ENCODE data around the gene CTSS. TPM values are rescaled to one million over a fixed set of nuclear protein-coding genes. Genes with fewer than 3 reads are reported as not detected.

CTSS gene
- total and polyA plus RNA-seq, 2 experiments from 2014 or later: 1.0 to 2.5 TPM

- in situ Hi-C loops (cut with MboI): no loop called here
- H3K36me3 ChIP-seq (ENCODE audit: low read depth): no peaks in the 10 kb centered on the region
- no peaks in the 10 kb centered on the region for H3K9me2 ChIP-seq (ENCODE audit: insufficient read depth)
- H3K9me3 ChIP-seq (ENCODE audit: low read depth): no peaks in the 10 kb centered on the region
- peaks cover 9% of the 10 kb centered on the region; the same call in 1 of the 2 replicates for H3F3A ChIP-seq (ENCODE audit: insufficient read depth)
- 98 to 100% methylated on average over 2 of the region's 2 CpGs for WGBS, 2 experiments (ENCODE audit: low coverage in 1 of 2, low lambda C conversion rate in 2 of 2, missing lambda C conversion rate in 2 of 2)
- peaks cover 15% of the 10 kb centered on the region for H3K4me1 ChIP-seq (ENCODE audit: insufficient read depth)
- no peak overlapping the region for H2AFZ ChIP-seq
- H3K27me3 ChIP-seq (replicated peaks; ENCODE audit: insufficient read depth): no peaks in the 10 kb centered on the region
- no peak overlapping the region for H3K27ac ChIP-seq
- no peak overlapping the region for H3K9ac ChIP-seq
- TF ChIP-seq EZH2phosphoT487 (IDR thresholded peaks at IDR 0.05; ENCODE audit: insufficient read depth, low read depth) (no peak), EZH2 (IDR thresholded peaks at IDR 0.05; ENCODE audit: insufficient read depth, poor library complexity, severe bottlenecking) (no peak)
- H3K4me3 ChIP-seq: no peak overlapping the region
- no peaks in the 10 kb centered on the region for H4K20me1 ChIP-seq (ENCODE audit: insufficient read depth)
- H3K79me2 ChIP-seq (ENCODE audit: insufficient read depth): no peaks in the 10 kb centered on the region
- no peak for DNase-seq
- H3K4me2 ChIP-seq (ENCODE audit: unreplicated experiment): no peak overlapping the region
Measured at GRCh38 chr1:150762552-150762951, 3.0 kb downstream of the CTSS start.

GRCh38 chr1:150761801-150762200 is 3.8 kb downstream of the CTSS start:
- TF ChIP-seq EZH2 (IDR thresholded peaks at IDR 0.05; ENCODE audit: insufficient read depth, poor library complexity, severe bottlenecking): no peak
- no peak for TF ChIP-seq EZH2phosphoT487 (IDR thresholded peaks at IDR 0.05; ENCODE audit: insufficient read depth, low read depth)
- Histone ChIP-seq H3K27ac (no peak overlapping the region), H3K9me3 (ENCODE audit: low read depth) (no peaks in the 10 kb centered on the region), H3K36me3 (ENCODE audit: low read depth) (no peaks in the 10 kb centered on the region), H3K4me1 (ENCODE audit: insufficient read depth) (peaks cover 15% of the 10 kb centered on the region), H2AFZ (no peak overlapping the region), H3K4me3 (no peak overlapping the region), H3K4me2 (ENCODE audit: unreplicated experiment) (no peak overlapping the region), H3K79me2 (ENCODE audit: insufficient read depth) (no peaks in the 10 kb centered on the region), H3F3A (ENCODE audit: insufficient read depth) (peaks cover 9% of the 10 kb centered on the region; the same call in 1 of the 2 replicates), H3K27me3 (replicated peaks; ENCODE audit: insufficient read depth) (no peaks in the 10 kb centered on the region), H3K9me2 (ENCODE audit: insufficient read depth) (no peaks in the 10 kb centered on the region), H3K9ac (no peak overlapping the region), H4K20me1 (ENCODE audit: insufficient read depth) (no peaks in the 10 kb centered on the region)
- DNase-seq: no peak
- WGBS, 2 experiments (ENCODE audit: low coverage in 1 of 2, low lambda C conversion rate in 2 of 2, missing lambda C conversion rate in 2 of 2): 98 to 100% methylated on average over 1 of the region's 1 CpG
- in situ Hi-C loops (cut with MboI): no loop called here

- Histone ChIP-seq H3K27me3 (replicated peaks; ENCODE audit: insufficient read depth) (no peaks in the 10 kb centered on the region), H3K27ac (no peak overlapping the region), H3F3A (ENCODE audit: insufficient read depth) (peaks cover 8% of the 10 kb centered on the region; the same call in 1 of the 2 replicates), H3K4me1 (ENCODE audit: insufficient read depth) (peaks cover 8% of the 10 kb centered on the region), H3K9ac (no peak overlapping the region), H3K9me2 (ENCODE audit: insufficient read depth) (no peaks in the 10 kb centered on the region), H4K20me1 (ENCODE audit: insufficient read depth) (no peaks in the 10 kb centered on the region), H3K4me2 (ENCODE audit: unreplicated experiment) (no peak overlapping the region), H2AFZ (no peak overlapping the region), H3K79me2 (ENCODE audit: insufficient read depth) (no peaks in the 10 kb centered on the region), H3K36me3 (ENCODE audit: low read depth) (no peaks in the 10 kb centered on the region), H3K9me3 (ENCODE audit: low read depth) (no peaks in the 10 kb centered on the region), H3K4me3 (no peak overlapping the region)
- 95 to 96% methylated on average over 3 of the region's 3 CpGs for WGBS, 2 experiments (ENCODE audit: low coverage in 1 of 2, low lambda C conversion rate in 2 of 2, missing lambda C conversion rate in 2 of 2)
- no peak for TF ChIP-seq EZH2 (IDR thresholded peaks at IDR 0.05; ENCODE audit: insufficient read depth, poor library complexity, severe bottlenecking)
- TF ChIP-seq EZH2phosphoT487 (IDR thresholded peaks at IDR 0.05; ENCODE audit: insufficient read depth, low read depth): no peak
- in situ Hi-C loops (cut with MboI): no loop called here
- no peak for DNase-seq
Measured at GRCh38 chr1:150760013-150760412, 5.6 kb downstream of the CTSS start.

- no peak for DNase-seq
- no peaks in the 10 kb centered on the region for H3K9me3 ChIP-seq (ENCODE audit: low read depth)
- no peak overlapping the region for H3K4me2 ChIP-seq (ENCODE audit: unreplicated experiment)
- 90 to 92% methylated on average over 2 of the region's 2 CpGs for WGBS, 2 experiments (ENCODE audit: low coverage in 1 of 2, low lambda C conversion rate in 2 of 2, missing lambda C conversion rate in 2 of 2)
- no peak overlapping the region for H3K4me3 ChIP-seq
- H3K27ac ChIP-seq: no peak overlapping the region
- H2AFZ ChIP-seq: no peak overlapping the region
- H4K20me1 ChIP-seq (ENCODE audit: insufficient read depth): no peaks in the 10 kb centered on the region
- H3K79me2 ChIP-seq (ENCODE audit: insufficient read depth): no peaks in the 10 kb centered on the region
- H3K36me3 ChIP-seq (ENCODE audit: low read depth): no peaks in the 10 kb centered on the region
- no peak for TF ChIP-seq EZH2phosphoT487 (IDR thresholded peaks at IDR 0.05; ENCODE audit: insufficient read depth, low read depth)
- no peak for TF ChIP-seq EZH2 (IDR thresholded peaks at IDR 0.05; ENCODE audit: insufficient read depth, poor library complexity, severe bottlenecking)
- H3K4me1 ChIP-seq (ENCODE audit: insufficient read depth): no peaks in the 10 kb centered on the region
- no peaks in the 10 kb centered on the region for H3K9me2 ChIP-seq (ENCODE audit: insufficient read depth)
- no peaks in the 10 kb centered on the region for H3K27me3 ChIP-seq (replicated peaks; ENCODE audit: insufficient read depth)
- no peaks in the 10 kb centered on the region for H3F3A ChIP-seq (ENCODE audit: insufficient read depth)
- in situ Hi-C loops (cut with MboI): no loop called here
- H3K9ac ChIP-seq: no peak overlapping the region
Measured at GRCh38 chr1:150753416-150753815, 12.2 kb downstream of the CTSS start.

DNA sequence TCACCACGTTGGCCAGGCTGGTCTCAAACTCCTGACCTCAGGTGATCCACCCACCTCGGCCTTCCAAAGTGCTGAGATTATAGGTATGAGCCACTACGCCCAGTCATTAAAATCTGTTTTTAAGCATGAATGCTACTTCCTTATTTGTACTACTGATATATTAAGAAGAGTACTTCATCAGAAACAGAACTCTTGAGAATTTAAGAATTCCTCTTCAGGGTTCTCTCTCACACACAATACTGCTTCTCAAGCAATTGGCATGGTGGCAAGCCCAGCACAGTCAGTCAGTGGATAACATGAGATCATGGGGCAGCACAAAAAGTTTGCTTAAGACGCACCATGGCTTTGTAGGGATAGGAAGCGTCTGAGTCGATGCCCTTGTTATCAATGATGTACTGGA is 14.1 kb downstream of the CTSS start:
- 84% methylated on average over 6 of the region's 6 CpGs for WGBS, 2 experiments (ENCODE audit: low coverage in 1 of 2, low lambda C conversion rate in 2 of 2, missing lambda C conversion rate in 2 of 2)
- Histone ChIP-seq H4K20me1 (ENCODE audit: insufficient read depth) (no peaks in the 10 kb centered on the region), H3K4me1 (ENCODE audit: insufficient read depth) (no peaks in the 10 kb centered on the region), H3K36me3 (ENCODE audit: low read depth) (no peaks in the 10 kb centered on the region), H3K79me2 (ENCODE audit: insufficient read depth) (no peaks in the 10 kb centered on the region), H3K9me2 (ENCODE audit: insufficient read depth) (no peaks in the 10 kb centered on the region), H3K4me2 (ENCODE audit: unreplicated experiment) (no peak overlapping the region), H3K27me3 (replicated peaks; ENCODE audit: insufficient read depth) (no peaks in the 10 kb centered on the region), H3K9me3 (ENCODE audit: low read depth) (no peaks in the 10 kb centered on the region), H3K4me3 (no peak overlapping the region), H3K27ac (no peak overlapping the region), H3K9ac (no peak overlapping the region), H3F3A (ENCODE audit: insufficient read depth) (no peaks in the 10 kb centered on the region), H2AFZ (no peak overlapping the region)
- no peak for TF ChIP-seq EZH2phosphoT487 (IDR thresholded peaks at IDR 0.05; ENCODE audit: insufficient read depth, low read depth)
- in situ Hi-C loops (cut with MboI): no loop called here
- DNase-seq: no peak
